NCI-H2196 treated with DMSO at 0.1 percent for 48 hours (cell line): Measurements from ENCODE around the gene ARFRP1.

Source experiments
- DNase-seq: peaks from one replicate; lab custom pipeline; 2025; ENCODE audit not compliant: unreplicated experiment; lab: John Stamatoyannopoulos, UW

ARFRP1 gene

GRCh38 chr20:63743210-63743970 is 35.6 kb upstream of the ARFRP1 start:
- no peak for DNase-seq

DNA sequence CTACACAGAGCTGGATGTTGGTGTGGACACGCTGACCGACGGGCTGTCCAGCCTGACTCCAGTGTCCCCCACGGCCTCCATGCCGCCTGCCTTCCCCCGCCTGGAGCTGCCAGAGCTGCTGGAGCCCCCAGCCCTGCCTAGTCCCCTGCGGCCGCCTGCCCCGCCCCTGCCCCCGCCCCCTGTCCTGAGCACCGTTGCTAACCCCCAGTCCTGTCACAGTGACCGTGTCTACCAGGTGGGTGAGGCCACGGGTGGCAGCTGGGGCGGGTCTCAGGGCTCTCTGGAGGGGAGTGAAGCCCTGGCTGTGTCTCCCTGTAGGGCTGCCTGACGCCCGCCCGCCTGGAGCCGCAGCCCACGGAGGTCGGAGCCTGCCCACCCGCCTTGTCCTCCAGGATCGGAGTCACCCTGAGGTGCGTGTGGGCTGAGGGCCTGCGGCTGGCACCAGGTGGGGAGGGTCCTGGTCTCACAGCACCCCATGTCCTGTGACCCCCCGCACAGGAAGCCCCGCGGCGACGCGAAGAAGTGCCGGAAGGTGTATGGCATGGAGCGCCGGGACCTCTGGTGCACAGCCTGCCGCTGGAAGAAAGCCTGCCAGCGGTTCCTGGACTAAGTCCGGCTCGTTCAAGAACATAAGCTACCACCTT is 34.7 kb upstream of the ARFRP1 start:
- no peak for DNase-seq

- DNase-seq: no peak
Measured at GRCh38 chr20:63741676-63742380, 34.1 kb upstream of the ARFRP1 start.

- DNase-seq: no peak
Measured at GRCh38 chr20:63741354-63741675, 33.5 kb upstream of the ARFRP1 start.

DNA sequence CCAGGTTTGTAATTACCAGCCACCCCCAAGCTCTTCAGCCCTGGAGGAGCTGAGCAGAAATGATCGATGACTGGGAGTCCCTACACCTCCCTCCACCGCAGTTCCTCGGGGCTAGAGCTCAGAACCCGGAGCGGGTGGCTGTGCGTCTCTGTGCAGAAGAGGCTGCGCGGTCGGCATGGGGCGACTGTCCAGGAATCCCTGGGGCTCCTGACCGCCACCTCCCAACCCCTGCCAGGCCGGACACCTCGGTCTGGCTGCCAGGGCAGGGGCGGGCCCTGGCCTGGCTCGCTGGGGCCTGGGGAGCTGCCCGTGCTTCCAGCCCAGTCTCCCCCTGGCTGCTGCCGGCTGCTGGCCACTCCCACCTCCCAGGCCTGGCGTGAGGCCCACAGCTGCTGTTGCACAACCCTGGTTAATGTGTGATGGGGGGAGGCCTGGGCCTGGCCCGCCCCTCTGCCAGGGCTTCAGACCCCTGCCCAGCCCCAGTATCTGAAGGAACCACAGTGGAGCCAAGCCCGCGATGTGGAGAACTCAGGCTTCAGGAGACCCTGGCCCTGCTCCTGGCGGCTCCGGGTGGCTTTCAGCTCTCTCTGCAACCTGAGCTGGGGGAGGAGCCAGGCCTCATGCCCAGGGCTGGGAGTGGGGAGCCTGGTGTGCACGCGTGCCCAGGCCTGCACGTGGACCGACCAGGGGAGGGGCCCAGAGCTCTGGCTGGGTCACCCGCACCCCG is 33.0 kb upstream of the ARFRP1 start:
- peak; percentile 85 for DNase-seq

- peak; percentile 11 for DNase-seq
Measured at GRCh38 chr20:63740070-63740626, 32.4 kb upstream of the ARFRP1 start.

- peak; percentile 43 for DNase-seq
Measured at GRCh38 chr20:63739130-63740069, 31.6 kb upstream of the ARFRP1 start, which contains the start of gene SLC2A4RG. Gene SLC2A4RG (plus strand): TSS chr20:63739776. CDS start chr20:63739913, 137 bp downstream.

DNA sequence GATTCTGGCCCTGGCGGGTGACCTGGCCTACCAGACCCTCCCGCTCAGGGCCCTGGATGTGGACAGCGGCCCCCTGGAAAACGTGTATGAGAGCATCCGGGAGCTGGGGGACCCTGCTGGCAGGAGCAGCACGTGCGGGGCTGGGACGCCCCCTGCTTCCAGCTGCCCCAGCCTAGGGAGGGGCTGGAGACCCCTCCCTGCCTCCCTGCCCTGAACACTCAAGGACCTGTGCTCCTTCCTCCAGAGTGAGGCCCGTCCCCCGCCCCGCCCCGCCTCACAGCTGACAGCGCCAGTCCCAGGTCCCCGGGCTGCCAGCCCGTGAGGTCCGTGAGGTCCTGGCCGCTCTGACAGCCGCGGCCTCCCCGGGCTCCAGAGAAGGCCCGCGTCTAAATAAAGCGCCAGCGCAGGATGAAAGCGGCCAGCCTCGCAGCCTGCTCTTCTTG is 30.9 kb upstream of the ARFRP1 start:
- DNase-seq: no peak

DNA sequence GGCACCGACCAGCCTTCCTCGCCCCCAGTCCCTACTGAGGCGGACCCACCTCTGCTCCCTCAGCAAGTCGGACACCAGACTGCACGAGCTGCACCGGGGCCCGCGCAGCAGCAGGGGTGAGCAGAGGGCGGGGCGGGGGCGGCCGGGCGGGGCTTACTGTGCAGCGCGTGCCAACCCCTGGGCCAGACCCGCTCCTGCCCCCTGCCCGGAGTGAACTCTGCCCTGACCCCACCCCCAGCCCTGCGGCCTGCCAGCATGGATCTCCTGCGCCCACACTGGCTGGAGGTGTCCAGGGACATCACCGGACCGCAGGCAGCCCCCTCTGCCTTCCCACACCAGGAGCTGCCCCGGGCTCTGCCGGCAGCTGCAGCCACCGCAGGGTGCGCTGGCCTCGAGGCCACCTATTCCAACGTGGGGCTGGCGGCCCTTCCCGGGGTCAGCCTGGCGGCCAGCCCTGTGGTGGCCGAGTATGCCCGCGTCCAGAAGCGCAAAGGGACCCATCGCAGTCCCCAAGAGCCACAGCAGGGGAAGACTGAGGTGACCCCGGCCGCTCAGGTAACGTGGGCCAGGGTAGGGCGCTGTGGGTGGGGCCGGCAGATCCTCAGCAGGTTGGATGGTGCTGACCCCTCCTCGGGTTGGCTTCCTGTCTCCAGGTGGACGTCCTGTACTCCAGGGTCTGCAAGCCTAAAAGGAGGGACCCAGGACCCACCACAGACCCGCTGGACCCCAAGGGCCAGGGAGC is 30.3 kb upstream of the ARFRP1 start:
- no peak for DNase-seq

- no peak for DNase-seq
Measured at GRCh38 chr20:63737695-63737944, 29.8 kb upstream of the ARFRP1 start.

DNA sequence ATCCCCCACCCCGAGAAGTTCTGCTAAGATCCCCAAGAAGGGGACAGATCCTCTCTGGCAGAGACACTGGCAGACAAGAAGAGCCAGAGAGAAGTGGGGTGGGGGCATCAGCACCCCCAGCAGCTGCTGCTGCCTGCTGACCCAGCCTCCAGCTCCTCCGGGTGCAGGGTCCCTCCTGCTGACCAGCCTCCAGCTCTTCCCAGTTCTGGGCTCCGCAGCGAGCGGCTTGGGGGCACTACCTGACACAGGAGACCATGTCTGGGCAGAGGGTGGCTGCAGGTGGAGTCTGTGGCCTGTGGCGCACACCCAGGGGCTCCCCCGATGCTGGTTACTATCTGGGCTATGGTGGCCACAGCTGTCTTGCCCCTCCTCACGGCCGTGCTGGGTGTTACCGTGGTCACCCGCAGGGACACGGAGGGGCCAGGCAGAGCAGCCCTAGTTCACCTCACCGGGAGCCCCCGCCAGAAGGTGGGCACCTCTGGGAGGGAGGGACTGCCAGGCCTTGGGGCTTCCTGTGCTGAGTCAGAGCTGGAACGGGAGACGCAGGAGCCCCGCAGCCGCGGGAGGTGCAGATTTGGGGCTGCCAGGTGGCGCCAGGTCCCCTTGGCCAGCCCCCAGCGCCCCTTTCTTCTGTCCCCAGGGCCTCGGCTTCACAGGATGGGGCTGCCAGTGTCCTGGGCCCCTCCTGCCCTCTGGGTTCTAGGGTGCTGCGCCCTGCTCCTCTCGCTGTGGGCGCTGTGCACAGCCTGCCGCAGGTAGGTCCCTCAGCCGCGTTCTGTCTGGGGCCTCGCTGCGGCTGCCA is 29.3 kb upstream of the ARFRP1 start:
- no peak for DNase-seq

DNA sequence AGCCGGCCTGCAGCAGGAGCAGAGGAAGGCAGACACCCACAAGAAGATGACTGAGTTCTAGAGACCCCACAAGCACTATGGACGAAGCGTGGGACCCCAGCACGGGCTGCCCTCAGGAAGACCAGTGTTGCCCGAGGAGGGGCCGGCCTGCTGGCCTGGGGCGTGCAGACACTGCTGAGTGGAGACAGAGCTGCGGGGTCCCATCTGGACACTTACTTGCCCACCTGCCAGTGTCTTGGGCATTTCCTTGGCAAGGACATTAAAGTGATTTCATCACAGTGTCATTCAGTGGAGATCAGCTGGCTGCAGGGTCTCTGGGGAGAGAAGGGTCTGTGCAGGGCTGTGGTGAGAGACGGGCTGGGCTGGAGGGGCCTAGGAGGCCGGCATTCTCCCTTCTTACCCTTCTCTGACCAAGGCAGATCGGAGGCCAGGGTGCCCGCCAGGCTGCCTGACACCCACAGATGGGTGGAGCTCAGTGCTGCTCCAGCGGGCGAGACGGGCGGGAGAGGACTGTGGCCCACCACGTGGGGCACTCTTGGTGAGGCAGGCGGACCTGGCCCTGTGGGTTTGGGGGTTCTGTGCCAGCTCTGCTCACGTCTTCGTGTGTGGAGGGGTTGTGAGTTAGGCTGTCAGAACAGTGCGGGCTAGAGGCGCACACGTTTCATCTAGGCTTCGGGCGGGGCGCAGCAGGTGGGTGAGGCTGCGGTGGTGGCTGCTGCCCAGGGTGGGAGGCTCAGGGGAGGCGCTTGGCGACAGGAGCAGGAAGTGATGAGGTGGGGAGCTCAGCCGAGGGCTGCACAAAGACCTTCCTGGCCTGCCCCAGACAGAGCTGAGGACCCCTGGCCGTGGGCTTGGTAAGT is 28.3 kb upstream of the ARFRP1 start, which contains the start of gene LIME1:
TSS of gene LIME1 (plus strand) at position 806 of the 860 bp plus-strand sequence. CDS start 886 bp downstream, outside the sequence.
- DNase-seq: no peak

DNA sequence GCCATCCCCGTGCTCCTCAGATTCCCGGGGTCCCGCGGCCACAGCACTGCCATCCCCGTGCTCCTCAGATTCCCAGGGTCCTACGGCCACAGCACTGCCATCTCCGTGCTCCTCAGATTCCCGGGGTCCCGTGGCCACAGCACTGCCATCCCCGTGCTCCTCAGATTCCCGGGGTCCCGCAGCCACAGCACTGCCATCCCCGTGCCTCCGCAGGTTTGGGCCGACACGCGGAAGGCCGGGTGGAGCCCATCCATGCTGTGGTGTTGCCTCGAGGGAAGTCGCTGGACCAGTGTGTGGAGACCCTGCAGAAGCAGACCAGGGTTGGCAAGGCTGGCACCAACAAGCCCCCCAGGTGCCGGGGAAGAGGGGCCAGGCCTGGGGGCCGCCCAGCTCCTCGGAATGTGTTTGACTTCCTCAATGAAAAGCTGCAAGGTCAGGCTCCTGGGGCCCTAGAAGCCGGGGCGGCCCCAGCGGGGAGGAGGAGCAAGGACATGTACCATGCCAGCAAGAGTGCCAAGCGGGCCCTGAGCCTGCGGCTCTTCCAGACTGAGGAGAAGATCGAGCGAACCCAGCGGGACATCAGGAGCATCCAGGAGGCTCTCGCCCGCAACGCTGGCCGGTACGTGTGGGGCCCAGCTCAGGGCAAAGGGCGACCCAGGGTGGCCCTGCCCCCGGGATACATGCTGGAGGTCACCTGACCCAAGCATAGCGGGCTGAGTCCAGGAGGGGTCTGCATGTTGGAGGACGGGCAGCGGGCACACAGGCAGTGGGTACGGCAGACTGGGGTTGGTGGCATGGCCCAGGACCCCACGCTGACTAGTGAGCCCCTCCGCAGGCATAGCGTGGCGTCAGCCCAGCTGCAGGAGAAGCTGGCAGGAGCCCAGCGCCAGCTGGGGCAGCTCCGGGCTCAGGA is 27.4 kb upstream of the ARFRP1 start:
- DNase-seq: no peak

GRCh38 chr20:63734111-63734945 is 26.6 kb upstream of the ARFRP1 start:
- DNase-seq: no peak

DNA sequence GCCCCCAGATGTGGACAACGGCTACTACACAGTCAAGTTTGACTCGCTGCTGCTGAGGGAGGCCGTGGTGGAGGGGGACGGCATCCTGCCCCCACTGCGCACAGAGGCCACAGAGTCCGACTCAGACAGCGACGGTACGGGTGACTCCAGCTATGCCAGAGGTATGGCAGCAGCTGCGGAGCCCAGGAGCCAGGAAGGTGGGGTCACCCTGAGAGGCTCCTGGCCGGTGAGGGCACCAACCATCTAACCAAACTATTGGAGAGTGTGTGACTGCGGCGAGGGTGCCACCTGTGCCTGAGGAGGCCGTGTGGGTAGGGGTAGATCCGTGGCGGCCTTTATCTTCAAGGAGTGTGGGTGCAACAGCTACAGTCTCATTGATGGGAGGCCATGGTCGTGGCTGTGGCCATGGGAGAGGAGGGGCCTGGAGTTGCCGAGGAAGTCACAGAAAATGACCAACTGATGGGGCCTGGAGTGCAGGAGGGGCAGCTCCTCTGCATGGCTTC is 25.9 kb upstream of the ARFRP1 start:
- no peak for DNase-seq

DNA sequence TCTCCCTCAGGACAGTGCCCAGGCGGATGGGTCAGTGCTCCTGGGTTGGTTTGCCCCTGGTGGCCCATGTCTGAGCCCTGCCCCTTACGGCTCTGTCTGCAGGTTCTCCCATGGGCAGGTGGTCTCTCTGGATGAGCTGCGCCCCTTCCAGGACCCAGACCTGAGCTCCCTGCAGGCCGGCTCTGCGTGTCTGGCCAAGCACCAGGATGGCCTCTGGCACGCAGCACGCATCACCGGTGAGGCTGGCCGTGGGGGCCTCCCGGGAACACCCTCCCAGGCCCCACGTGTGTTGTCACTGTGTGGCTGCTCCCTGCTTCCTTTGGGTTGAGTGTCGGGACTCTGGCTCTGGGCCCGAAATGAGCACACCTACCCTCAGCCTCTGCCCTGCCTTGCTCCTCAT is 25.3 kb upstream of the ARFRP1 start:
- no peak for DNase-seq
